PC-9 (cell line): ENCODE measurements around the gene DHCR7. TPM values are rescaled to one million over a fixed set of nuclear protein-coding genes. Genes with fewer than 3 reads are reported as not detected.
A peak's percentile ranks its signal among the peaks of the same experiment; 100 is the strongest.
"Not testable (repeated sequence)": the region's sequence is repeated elsewhere in the genome, so short reads cannot be mapped to it uniquely, and the experiment has no call there.

Experiments
- BruUV-seq: library from RNA; stranded (reverse); fragments of 400-500 nt; replicated peaks from 2 replicates; lab custom pipeline; 2021; lab: Mats Ljungman, UMichigan
- CTCF ChIA-PET: fragments of 300-600 bp; sonication (Branson Sonifier 250); formaldehyde crosslinking; loops from one replicate; lab custom pipeline; 2022; ENCODE audit warnings: antibody characterized with exemption; lab: Charles Lee
- POLR2A ChIA-PET: fragments of 300-600 bp; sonication (Branson Sonifier 250); formaldehyde crosslinking; loops from one replicate; lab custom pipeline; 2022; ENCODE audit warnings: antibody characterized with exemption; ENCODE audit not compliant: unreplicated experiment; lab: Charles Lee
- DNase-seq, 2 experiments: peaks; one replicate each; pipeline versions ENCODE4 v3.0.0 to v3.0.0-alpha.2; 2015 to 2022; ENCODE audit warnings: mixed read lengths in 1 of 2
- H2AFZ ChIP-seq: fragments of 200-600 bp; sonication (generic); 2 replicates; pipeline ENCODE4 v1.8.1; 2017; ENCODE audit warnings: antibody characterized with exemption
- H3F3A ChIP-seq: fragments of 200-600 bp; sonication (generic); 2 replicates; pipeline ENCODE4 v1.8.1; 2017; ENCODE audit warnings: antibody characterized with exemption, mild to moderate bottlenecking, low read depth; ENCODE audit not compliant: insufficient read depth
- H3K27ac ChIP-seq: fragments of 200-600 bp; sonication (generic); 2 replicates; pipeline ENCODE4 v1.6.1; 2016; ENCODE audit warnings: mixed run types
- H3K27me3 ChIP-seq: fragments of 200-600 bp; sonication (generic); 2 replicates; pipeline ENCODE4 v1.6.1; 2016; ENCODE audit warnings: low read depth, mixed run types; ENCODE audit not compliant: insufficient read depth
- H3K36me3 ChIP-seq: fragments of 200-600 bp; sonication (generic); 2 replicates; pipeline ENCODE4 v1.6.1; 2016; ENCODE audit warnings: low read depth, mixed run types
- H3K4me1 ChIP-seq: fragments of 200-600 bp; sonication (generic); replicated peaks from 2 replicates; pipeline ENCODE4 v1.6.1; 2016; ENCODE audit warnings: mixed run types; ENCODE audit not compliant: insufficient read depth
- H3K4me2 ChIP-seq: fragments of 200-600 bp; sonication (generic); 2 replicates; pipeline ENCODE4 v1.6.1; 2017; ENCODE audit warnings: mixed run types
- H3K4me3 ChIP-seq: fragments of 200-600 bp; sonication (generic); 2 replicates; pipeline ENCODE4 v1.6.1; 2016; ENCODE audit warnings: mixed run types
- H3K79me2 ChIP-seq: fragments of 200-600 bp; sonication (generic); 2 replicates; pipeline ENCODE4 v1.6.1; 2017; ENCODE audit warnings: low read depth, mixed run types
- H3K9me2 ChIP-seq: fragments of 200-600 bp; sonication (generic); 2 replicates; pipeline ENCODE4 v1.8.1; 2017; ENCODE audit warnings: mild to moderate bottlenecking; ENCODE audit not compliant: insufficient read depth
- H3K9me3 ChIP-seq: fragments of 200-600 bp; sonication (generic); 2 replicates; pipeline ENCODE4 v1.8.1; 2016; ENCODE audit warnings: low read depth; ENCODE audit not compliant: insufficient read depth
- H4K20me1 ChIP-seq: fragments of 200-600 bp; sonication (generic); 2 replicates; pipeline ENCODE4 v1.8.1; 2017; ENCODE audit not compliant: insufficient read depth
- CTCF ChIP-seq: fragments of 200-600 bp; sonication (generic); conservative IDR thresholded peaks from 2 replicates; pipeline ENCODE4 v1.6.1; 2017; ENCODE audit warnings: mixed run types, antibody characterized with exemption, mild to moderate bottlenecking, moderate library complexity
- EZH2 ChIP-seq: fragments of 200-600 bp; sonication (generic); IDR thresholded peaks from 2 replicates; pipeline ENCODE4 v1.8.0; 2017; ENCODE audit warnings: antibody characterized with exemption, low read depth
- intact Hi-C: fragments of 100-400 bp; cut with micrococcal nuclease; formaldehyde crosslinking; loops from one replicate; pipeline ENCODE4 v1.10.0; 2022; ENCODE audit not compliant: unreplicated experiment
- total RNA-seq: library from RNA; stranded (reverse); gene quantifications from 2 replicates; pipeline ENCODE4 v1.2.3, GENCODE V29; 2021

The DHCR7 gene
- total RNA-seq, 1 experiment from 2014 or later, result 311 TPM

GRCh38 chr11:71425860-71426259 lies 22.3 kb downstream of the DHCR7 start:
- no peaks in the 10 kb centered on the region for H3K9me3 ChIP-seq
- POLR2A ChIA-PET, result interaction anchor here (0.6 to 1.0 kb wide), 4 partner anchors 21 to 138 kb away, joined by 4 to 10 read pairs (median 6); partner anchors contain the start of gene DHCR7
- H3K4me1 ChIP-seq, result peaks cover 18% of the 10 kb centered on the region
- H3K27me3 ChIP-seq, result no peaks in the 10 kb centered on the region
- H3K27ac ChIP-seq, result no peak overlapping the region
- H3K4me2 ChIP-seq, result no peak overlapping the region
- no peaks in the 10 kb centered on the region for H4K20me1 ChIP-seq
- no peaks in the 10 kb centered on the region for H3K9me2 ChIP-seq
- peak; percentile 82 to 92 for DNase-seq
- no peaks in the 10 kb centered on the region for H3K79me2 ChIP-seq
- H3K4me3 ChIP-seq, result no peak overlapping the region
- BruUV-seq, result no TSS peak
- TF ChIP-seq CTCF, result no peak
- TF ChIP-seq EZH2, result no peak
- H3K36me3 ChIP-seq, result no peaks in the 10 kb centered on the region
- no peak overlapping the region for H2AFZ ChIP-seq
- peaks cover 29% of the 10 kb centered on the region for H3F3A ChIP-seq
- CTCF ChIA-PET, result interaction anchor here (0.5 to 0.8 kb wide), 3 partner anchors 27 to 1223 kb away, joined by 7 to 15 read pairs (median 13); partner anchors contain the start of gene NADSYN1
- intact Hi-C loops, result loop anchor here (1.0 to 10.0 kb wide), 2 partner anchors 22 to 171 kb away; partner anchors contain the start of genes DHCR7 and SHANK2

GRCh38 chr11:71425409-71425808 lies 22.8 kb downstream of the DHCR7 start:
- H3K9me3 ChIP-seq, result no peaks in the 10 kb centered on the region
- BruUV-seq, result no TSS peak
- H3K4me1 ChIP-seq, result peaks cover 18% of the 10 kb centered on the region
- H3K4me3 ChIP-seq, result no peak overlapping the region
- POLR2A ChIA-PET, result interaction anchor here (0.6 to 1.0 kb wide), 2 partner anchors 22 to 138 kb away, joined by 7 to 10 read pairs; no protein-coding TSS in a partner anchor
- no peak overlapping the region for H2AFZ ChIP-seq
- H3F3A ChIP-seq, result peaks cover 29% of the 10 kb centered on the region
- CTCF ChIA-PET, result interaction anchor here (0.6 to 0.8 kb wide), 2 partner anchors 138 to 1223 kb away, joined by 13 to 15 read pairs; no protein-coding TSS in a partner anchor
- H3K4me2 ChIP-seq, result no peak overlapping the region
- H3K27me3 ChIP-seq, result no peaks in the 10 kb centered on the region
- no peaks in the 10 kb centered on the region for H3K36me3 ChIP-seq
- H3K9me2 ChIP-seq, result no peaks in the 10 kb centered on the region
- no peaks in the 10 kb centered on the region for H4K20me1 ChIP-seq
- intact Hi-C loops, result loop anchor here (10.0 kb wide), 1 partner anchor 171 kb away; the partner anchor contains the start of gene SHANK2
- no peaks in the 10 kb centered on the region for H3K79me2 ChIP-seq
- peak in 1 of 2 experiments; percentile 62 for DNase-seq
- no peak overlapping the region for H3K27ac ChIP-seq
- no peak for TF ChIP-seq EZH2
- 0 out of 2 replicates have a peak, but pooled peaks have one; percentile 38 for TF ChIP-seq CTCF

GRCh38 chr11:71423181-71423790 lies 24.9 kb downstream of the DHCR7 start:
- CTCF ChIA-PET, result no interaction called here

GRCh38 chr11:71422318-71422717 lies 25.9 kb downstream of the DHCR7 start:
- Histone ChIP-seq H3K4me1 (peaks cover 18% of the 10 kb centered on the region), H3F3A (peaks cover 29% of the 10 kb centered on the region)
- BruUV-seq, H3K27me3 ChIP-seq, H3K27ac ChIP-seq, CTCF ChIA-PET, H3K79me2 ChIP-seq, H3K4me3 ChIP-seq, DNase-seq, POLR2A ChIA-PET, H4K20me1 ChIP-seq, H2AFZ ChIP-seq, H3K9me3 ChIP-seq, H3K36me3 ChIP-seq, H3K4me2 ChIP-seq, H3K9me2 ChIP-seq: not testable (repeated sequence)
- intact Hi-C loops, result loop anchor here (10.0 kb wide), 1 partner anchor 168 kb away; the partner anchor contains the start of gene SHANK2

More at GRCh38 chr11:71423181-71423790, 24.9 kb downstream of the DHCR7 start:
- Histone ChIP-seq H3K27ac (no peak overlapping the region), H3K9me2 (no peaks in the 10 kb centered on the region), H3K4me2 (no peak overlapping the region), H3K27me3 (no peaks in the 10 kb centered on the region), H3F3A (peaks cover 29% of the 10 kb centered on the region), H3K4me3 (no peak overlapping the region), H3K9me3 (no peaks in the 10 kb centered on the region), H3K4me1 (peaks cover 18% of the 10 kb centered on the region), H3K79me2 (no peaks in the 10 kb centered on the region), H3K36me3 (no peaks in the 10 kb centered on the region), H4K20me1 (no peaks in the 10 kb centered on the region), H2AFZ (no peak overlapping the region)
- POLR2A ChIA-PET, result interaction anchor here (0.6 to 0.7 kb wide), 2 partner anchors 50 to 132 kb away, joined by 4 to 5 read pairs; no protein-coding TSS in a partner anchor
- intact Hi-C loops, result loop anchor here (10.0 kb wide), 1 partner anchor 168 kb away; the partner anchor contains the start of gene SHANK2
- no TSS peak for BruUV-seq
- DNase-seq, result no peak
- TF ChIP-seq CTCF (no peak), EZH2 (no peak)
